Measurements from ENCODE around the gene COPS3. TPM values are rescaled to one million over a fixed set of nuclear protein-coding genes. Genes with fewer than 3 reads are reported as not detected.

Gene COPS3
- total RNA-seq, 3 donors from 2014 or later, result 154 to 163 (median 161) TPM

Other genes starting within 250 kb of the COPS3 start
- gene MPRIP, start 238.8 kb downstream of the COPS3 start, total RNA-seq, result 100 to 1,000 TPM; 121 to 132 (median 132) TPM
- gene PLD6, start 74.9 kb downstream of the COPS3 start, total RNA-seq, result 10 to 100 TPM; 27.4 to 38.3 (median 32.7) TPM
- 10 to 100 TPM; 15.6 to 27.0 (median 25.6) TPM for gene FLCN, start 44.1 kb downstream of the COPS3 start, total RNA-seq
- 1 to 10 TPM; 2.6 to 3.3 (median 3.2) TPM for gene NT5M, start 22.1 kb upstream of the COPS3 start, total RNA-seq
- gene MED9, start 195.8 kb upstream of the COPS3 start, total RNA-seq, result 10 to 100 TPM; 15.0 to 16.4 (median 15.0) TPM
- 1 to 10 TPM in 2 of 3 donors, under 1 TPM in 1; 0.87 to 1.3 (median 1.1) TPM for gene RASD1, start 215.1 kb upstream of the COPS3 start, total RNA-seq

Data from activated T-cell treated with anti-CD3 and anti-CD28 coated beads, Interleukin-2, amount 50 U/mL, for 4 hours (primary cell).